ENCODE data around the gene COL10A1. TPM values are rescaled to one million over a fixed set of nuclear protein-coding genes. Genes with fewer than 3 reads are reported as not detected.

Gene COL10A1
- total and polyA plus RNA-seq, 7 donors: not detected

DNA sequence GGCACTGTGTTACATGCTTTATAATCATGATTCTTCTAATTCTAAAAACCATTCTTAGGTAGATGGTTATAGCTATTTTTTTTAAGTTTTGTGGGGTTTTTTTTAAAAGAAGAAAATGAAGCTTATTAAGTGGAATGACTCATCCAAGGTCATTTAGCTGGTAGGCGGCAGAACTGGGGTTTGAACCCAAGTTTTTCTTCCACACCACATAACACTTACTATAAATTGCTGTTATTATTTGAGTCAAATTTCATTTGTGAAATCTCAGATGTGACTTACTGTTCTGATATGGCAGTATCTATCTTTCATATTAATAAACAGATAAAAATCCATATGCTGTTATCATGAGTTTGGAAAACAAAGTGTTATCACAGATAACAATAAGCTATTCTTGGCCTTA lies 10.4 kb upstream of the COL10A1 start:
- Histone ChIP-seq H3K27me3 (no peaks in the 10 kb centered on the region), H3K27ac (no peak overlapping the region), H3K36me3 (no peaks in the 10 kb centered on the region), H3K9me3 (no peaks in the 10 kb centered on the region), H3K4me3 (no peak overlapping the region), H3K4me1 (no peaks in the 10 kb centered on the region)
- 87 to 97% methylated on average over 1 of the region's 1 CpG for WGBS, 2 donors
- DNase-seq: no peak
- intact Hi-C loops (cut with DNase I): no loop called here
- TF ChIP-seq, protein P1, sequence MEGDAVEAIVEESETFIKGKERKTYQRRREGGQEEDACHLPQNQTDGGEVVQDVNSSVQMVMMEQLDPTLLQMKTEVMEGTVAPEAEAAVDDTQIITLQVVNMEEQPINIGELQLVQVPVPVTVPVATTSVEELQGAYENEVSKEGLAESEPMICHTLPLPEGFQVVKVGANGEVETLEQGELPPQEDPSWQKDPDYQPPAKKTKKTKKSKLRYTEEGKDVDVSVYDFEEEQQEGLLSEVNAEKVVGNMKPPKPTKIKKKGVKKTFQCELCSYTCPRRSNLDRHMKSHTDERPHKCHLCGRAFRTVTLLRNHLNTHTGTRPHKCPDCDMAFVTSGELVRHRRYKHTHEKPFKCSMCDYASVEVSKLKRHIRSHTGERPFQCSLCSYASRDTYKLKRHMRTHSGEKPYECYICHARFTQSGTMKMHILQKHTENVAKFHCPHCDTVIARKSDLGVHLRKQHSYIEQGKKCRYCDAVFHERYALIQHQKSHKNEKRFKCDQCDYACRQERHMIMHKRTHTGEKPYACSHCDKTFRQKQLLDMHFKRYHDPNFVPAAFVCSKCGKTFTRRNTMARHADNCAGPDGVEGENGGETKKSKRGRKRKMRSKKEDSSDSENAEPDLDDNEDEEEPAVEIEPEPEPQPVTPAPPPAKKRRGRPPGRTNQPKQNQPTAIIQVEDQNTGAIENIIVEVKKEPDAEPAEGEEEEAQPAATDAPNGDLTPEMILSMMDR (IDR thresholded peaks at IDR 0.05): no peak
- TF ChIP-seq POLR2AphosphoS5 (IDR thresholded peaks at IDR 0.05): no peak
- TF ChIP-seq EP300 (IDR thresholded peaks at IDR 0.05): no peak
- TF ChIP-seq POLR2A (IDR thresholded peaks at IDR 0.05): no peak

GRCh38 chr6:116133453-116133852 lies 7.5 kb upstream of the COL10A1 start:
- TF ChIP-seq POLR2A (IDR thresholded peaks at IDR 0.05) (no peak), POLR2AphosphoS5 (IDR thresholded peaks at IDR 0.05) (no peak), EP300 (IDR thresholded peaks at IDR 0.05) (no peak)
- TF ChIP-seq, protein P1 (IDR thresholded peaks at IDR 0.05): no peak
- WGBS, 2 donors: 90 to 95% methylated on average over 3 of the region's 3 CpGs
- intact Hi-C loops (cut with DNase I): no loop called here
- no peak overlapping the region for H3K27ac ChIP-seq
- no peak overlapping the region for H3K4me3 ChIP-seq
- no peaks in the 10 kb centered on the region for H3K27me3 ChIP-seq
- no peak for DNase-seq
- no peaks in the 10 kb centered on the region for H3K9me3 ChIP-seq
- H3K36me3 ChIP-seq: no peaks in the 10 kb centered on the region
- peaks cover 0 to 4% (median 1%) of the 10 kb centered on the region in 4 donors for H3K4me1 ChIP-seq

GRCh38 chr6:116127771-116128493 lies 2.0 kb upstream of the COL10A1 start:
- Histone ChIP-seq H3K27ac (peak overlapping the region in 2 of 4 donors; percentile 52 to 53), H3K27me3 (no peaks in the 10 kb centered on the region), H3K4me1 (peaks cover 0 to 19% (median 12%) of the 10 kb centered on the region in 4 donors), H3K36me3 (no peaks in the 10 kb centered on the region), H3K9me3 (no peaks in the 10 kb centered on the region), H3K4me3 (no peak overlapping the region)
- intact Hi-C loops (cut with DNase I): no loop called here
- DNase-seq: no peak
- WGBS, 2 donors: 69 to 85% methylated on average over 2 of the region's 2 CpGs
- TF ChIP-seq POLR2A (IDR thresholded peaks at IDR 0.05) (no peak), POLR2AphosphoS5 (IDR thresholded peaks at IDR 0.05) (peak in 2 of 4 donors; percentile 17 to 64)

DNA sequence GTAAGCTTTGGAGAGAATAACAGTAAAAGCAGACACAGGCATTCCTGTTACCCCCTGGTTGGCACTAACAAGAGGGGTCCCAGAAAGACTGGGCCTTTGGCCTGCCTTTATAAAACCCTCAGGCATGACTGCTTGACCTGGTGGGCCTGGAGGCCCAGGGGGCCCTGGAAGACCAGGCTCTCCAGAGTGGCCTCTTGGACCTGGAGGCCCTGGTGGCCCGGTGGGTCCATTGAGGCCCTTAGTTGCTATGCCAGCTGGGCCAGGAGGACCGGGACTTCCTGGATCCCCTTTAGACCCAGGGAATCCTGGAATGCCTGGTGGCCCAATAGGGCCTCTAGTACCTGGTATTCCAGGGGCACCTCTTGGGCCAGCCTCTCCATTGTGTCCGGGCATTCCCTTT lies 5.5 kb downstream of the COL10A1 start:
- DNase-seq: no peak
- Histone ChIP-seq H3K27me3 (no peaks in the 10 kb centered on the region), H3K4me1 (no peaks in the 10 kb centered on the region), H3K27ac (no peak overlapping the region), H3K36me3 (peaks cover 0 to 29% (median 0%) of the 10 kb centered on the region in 4 donors), H3K4me3 (no peak overlapping the region), H3K9me3 (no peaks in the 10 kb centered on the region)
- no peak for TF ChIP-seq POLR2A (IDR thresholded peaks at IDR 0.05)
- TF ChIP-seq POLR2AphosphoS5 (IDR thresholded peaks at IDR 0.05): no peak
- TF ChIP-seq, protein P1 (IDR thresholded peaks at IDR 0.05): no peak
- no peak for TF ChIP-seq EP300 (IDR thresholded peaks at IDR 0.05)
- WGBS, 2 donors: 97 to 99% methylated on average over 3 of the region's 3 CpGs
- intact Hi-C loops (cut with DNase I): no loop called here

DNA sequence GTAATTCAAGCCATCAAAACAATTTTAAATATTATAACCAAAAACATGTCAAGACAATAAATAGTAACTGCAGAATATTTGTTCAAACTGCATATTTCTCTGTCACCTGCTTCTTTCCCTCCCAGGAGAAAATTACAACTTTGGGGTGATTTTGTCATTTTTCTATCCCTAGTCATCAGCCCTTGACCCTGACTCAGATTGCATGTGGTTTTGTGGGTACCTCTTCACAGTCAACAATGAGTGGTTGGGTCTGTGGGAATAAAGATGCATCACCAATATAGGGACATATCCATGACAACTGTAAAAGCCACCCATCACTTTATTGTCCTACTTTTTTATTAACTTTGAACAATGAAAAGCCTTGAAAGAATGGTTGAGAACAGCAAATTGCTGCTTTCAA lies 7.3 kb downstream of the COL10A1 start:
- intact Hi-C loops (cut with DNase I): no loop called here

More for the DNA sequence above, 7.3 kb downstream of the COL10A1 start:
- H3K27me3 ChIP-seq: no peaks in the 10 kb centered on the region
- TF ChIP-seq, protein P1 (IDR thresholded peaks at IDR 0.05): no peak
- TF ChIP-seq POLR2A (IDR thresholded peaks at IDR 0.05): no peak
- no peak for TF ChIP-seq EP300 (IDR thresholded peaks at IDR 0.05)
- no peak for TF ChIP-seq POLR2AphosphoS5 (IDR thresholded peaks at IDR 0.05)
- DNase-seq: no peak
- no peak overlapping the region for H3K4me3 ChIP-seq
- H3K4me1 ChIP-seq: no peaks in the 10 kb centered on the region
- H3K9me3 ChIP-seq: no peaks in the 10 kb centered on the region
- no peak overlapping the region for H3K27ac ChIP-seq
- peaks cover 0 to 45% (median 2%) of the 10 kb centered on the region in 4 donors for H3K36me3 ChIP-seq

Data from sigmoid colon (tissue), 7 donors.